GM12875 (cell line): ENCODE data around the gene PRMT7.

Experiments
- H3K4me3 ChIP-seq: one replicate; pipeline ENCODE4 v1.5.1; 2011; ENCODE audit warnings: low read depth, low read length, control low read depth
- TF ChIP-seq, protein P1 (sequence below): IDR thresholded peaks from 2 replicates; pipeline ENCODE4 v1.5.1; 2011; ENCODE audit warnings: low read depth, mild to moderate bottlenecking, control low read depth, inconsistent platforms, low read length, moderate library complexity, borderline replicate concordance; ENCODE audit not compliant: insufficient read depth

PRMT7 gene

DNA sequence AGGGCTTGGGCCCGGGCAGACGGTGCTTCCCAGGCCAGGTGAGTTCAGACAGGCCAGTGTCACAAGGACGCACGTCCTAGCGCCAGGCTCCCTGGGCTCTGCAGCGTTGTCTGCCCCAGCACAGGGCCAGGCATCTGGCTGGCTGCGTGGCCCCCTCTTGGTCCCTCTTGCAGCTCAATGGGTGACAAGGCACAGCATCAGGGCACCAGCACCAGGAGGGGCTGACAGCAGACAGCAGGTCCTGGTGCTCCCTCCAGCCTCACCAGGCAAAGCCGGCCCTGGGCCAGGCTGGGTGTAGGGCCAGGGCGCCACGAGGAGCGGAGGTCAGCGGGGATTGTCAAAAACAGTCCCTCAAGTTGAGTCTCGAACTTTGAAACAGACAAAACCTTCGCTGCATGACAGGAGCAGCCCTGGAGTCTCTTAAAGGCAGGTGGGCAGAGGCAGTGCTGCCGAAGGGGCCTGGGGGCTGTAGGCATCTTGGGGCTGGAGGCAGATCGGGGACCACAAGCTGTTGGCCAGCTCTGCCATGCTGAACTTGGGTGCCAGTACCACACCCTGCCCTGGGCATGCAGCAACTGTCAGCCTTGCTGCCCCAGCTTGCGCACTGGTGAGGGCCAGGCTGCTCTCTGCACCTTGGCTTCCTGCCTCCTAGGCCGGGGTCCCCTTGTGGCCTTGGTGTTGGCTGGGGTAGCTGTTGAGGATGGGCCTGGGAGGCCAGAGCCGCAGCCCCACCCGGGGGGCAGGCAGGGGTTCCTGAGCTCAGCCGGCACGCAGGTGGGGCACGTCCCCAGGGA lies 48.8 kb downstream of the PRMT7 start:
- TF ChIP-seq, protein P1, sequence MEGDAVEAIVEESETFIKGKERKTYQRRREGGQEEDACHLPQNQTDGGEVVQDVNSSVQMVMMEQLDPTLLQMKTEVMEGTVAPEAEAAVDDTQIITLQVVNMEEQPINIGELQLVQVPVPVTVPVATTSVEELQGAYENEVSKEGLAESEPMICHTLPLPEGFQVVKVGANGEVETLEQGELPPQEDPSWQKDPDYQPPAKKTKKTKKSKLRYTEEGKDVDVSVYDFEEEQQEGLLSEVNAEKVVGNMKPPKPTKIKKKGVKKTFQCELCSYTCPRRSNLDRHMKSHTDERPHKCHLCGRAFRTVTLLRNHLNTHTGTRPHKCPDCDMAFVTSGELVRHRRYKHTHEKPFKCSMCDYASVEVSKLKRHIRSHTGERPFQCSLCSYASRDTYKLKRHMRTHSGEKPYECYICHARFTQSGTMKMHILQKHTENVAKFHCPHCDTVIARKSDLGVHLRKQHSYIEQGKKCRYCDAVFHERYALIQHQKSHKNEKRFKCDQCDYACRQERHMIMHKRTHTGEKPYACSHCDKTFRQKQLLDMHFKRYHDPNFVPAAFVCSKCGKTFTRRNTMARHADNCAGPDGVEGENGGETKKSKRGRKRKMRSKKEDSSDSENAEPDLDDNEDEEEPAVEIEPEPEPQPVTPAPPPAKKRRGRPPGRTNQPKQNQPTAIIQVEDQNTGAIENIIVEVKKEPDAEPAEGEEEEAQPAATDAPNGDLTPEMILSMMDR, result no peak
- H3K4me3 ChIP-seq, result no peak overlapping the region

DNA sequence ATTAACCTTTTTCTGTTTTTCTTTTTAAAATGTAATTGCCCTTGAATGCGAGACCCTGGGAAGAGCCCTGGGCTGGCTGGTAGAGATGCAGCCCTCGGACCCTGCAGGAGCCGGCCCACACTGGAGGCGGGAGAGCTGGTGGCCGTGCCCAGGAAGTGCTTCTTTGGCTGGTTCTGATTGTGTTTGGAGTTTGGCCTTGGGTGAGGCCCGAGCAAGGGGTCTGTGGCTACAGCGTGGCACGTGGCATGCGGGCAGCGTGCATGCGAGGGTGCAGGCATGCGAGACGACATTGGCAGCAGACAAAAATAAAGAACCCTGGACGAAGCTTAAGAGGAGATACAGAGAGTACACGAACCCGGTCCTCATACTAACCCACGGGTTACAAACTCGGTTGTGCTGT lies 49.7 kb downstream of the PRMT7 start:
- TF ChIP-seq, protein P1, result no peak

DNA sequence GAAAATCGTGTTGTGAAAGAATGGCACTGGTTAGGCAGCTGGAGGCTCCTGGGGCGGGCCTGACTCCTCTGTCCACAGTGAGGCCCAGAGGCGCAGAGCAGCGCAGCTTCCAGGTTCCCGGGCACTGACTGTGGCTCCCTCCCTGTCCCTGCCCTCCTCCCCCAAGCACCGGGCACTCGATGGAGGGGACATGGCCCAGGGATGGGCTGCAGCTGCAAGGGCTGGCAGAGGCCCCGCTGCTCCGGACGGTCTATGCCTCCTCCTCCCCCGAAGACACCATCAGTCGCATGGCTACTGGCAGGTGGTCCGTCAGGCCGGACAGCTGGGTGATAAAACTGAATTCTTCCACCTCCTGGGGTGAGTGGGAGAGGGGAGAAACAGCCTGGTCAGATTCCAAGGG lies 50.1 kb downstream of the PRMT7 start:
- TF ChIP-seq, protein P1, result no peak
- no peak overlapping the region for H3K4me3 ChIP-seq

More for the DNA sequence above, 49.7 kb downstream of the PRMT7 start:
- no peak overlapping the region for H3K4me3 ChIP-seq

DNA sequence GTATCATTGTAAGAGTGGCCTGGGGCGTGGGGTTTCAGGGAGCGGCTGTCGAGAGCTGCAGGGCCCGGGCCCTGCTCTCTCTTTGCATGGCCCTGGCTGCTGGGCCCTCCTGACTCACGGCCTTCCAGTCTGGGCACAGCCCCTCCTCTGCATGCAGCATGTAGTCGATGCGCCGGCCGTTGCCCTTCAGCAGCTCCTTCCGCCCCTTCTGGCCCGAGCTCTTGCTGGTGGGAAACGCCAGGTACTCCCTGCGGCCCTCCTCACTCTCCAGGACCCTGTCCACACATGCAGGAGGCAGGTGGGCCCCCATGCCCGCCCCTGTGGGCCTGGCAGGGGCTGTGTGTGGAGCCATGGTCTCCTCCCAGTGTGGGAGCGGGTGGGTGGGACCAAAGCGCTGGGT lies 50.7 kb downstream of the PRMT7 start:
- TF ChIP-seq, protein P1, result no peak
- no peak overlapping the region for H3K4me3 ChIP-seq

DNA sequence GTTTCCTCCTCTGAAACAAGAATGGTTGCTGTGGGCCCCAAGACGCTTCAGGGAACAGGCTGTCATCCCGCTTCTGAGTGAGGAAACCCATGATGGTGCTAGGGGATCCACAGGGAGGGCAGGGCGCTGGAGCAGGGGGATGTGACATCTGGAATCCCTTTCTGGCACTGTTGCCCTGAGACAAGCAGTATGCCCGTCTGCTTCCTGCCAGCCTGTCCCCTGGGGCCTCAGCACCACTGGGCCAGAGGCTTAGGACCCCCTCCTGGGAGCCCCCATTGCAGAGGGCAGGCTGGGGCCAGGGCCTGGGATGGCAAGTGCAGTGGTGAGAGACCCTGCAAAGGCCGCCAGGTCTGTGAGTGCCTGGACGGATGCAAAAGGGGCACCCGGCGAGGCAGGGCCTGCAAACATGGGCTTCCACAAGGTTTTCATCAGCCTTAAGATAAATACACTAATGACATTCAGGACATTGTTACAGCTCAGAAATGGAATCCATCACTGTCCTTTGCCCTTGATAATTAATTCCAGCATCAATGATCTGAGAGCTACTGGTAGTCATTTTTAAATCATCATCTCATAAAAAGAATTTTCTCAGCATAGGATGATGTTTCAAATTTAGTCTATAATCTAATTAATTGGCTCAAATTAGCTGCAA lies 51.6 kb downstream of the PRMT7 start:
- H3K4me3 ChIP-seq, result no peak overlapping the region
- TF ChIP-seq, protein P1, result no peak

DNA sequence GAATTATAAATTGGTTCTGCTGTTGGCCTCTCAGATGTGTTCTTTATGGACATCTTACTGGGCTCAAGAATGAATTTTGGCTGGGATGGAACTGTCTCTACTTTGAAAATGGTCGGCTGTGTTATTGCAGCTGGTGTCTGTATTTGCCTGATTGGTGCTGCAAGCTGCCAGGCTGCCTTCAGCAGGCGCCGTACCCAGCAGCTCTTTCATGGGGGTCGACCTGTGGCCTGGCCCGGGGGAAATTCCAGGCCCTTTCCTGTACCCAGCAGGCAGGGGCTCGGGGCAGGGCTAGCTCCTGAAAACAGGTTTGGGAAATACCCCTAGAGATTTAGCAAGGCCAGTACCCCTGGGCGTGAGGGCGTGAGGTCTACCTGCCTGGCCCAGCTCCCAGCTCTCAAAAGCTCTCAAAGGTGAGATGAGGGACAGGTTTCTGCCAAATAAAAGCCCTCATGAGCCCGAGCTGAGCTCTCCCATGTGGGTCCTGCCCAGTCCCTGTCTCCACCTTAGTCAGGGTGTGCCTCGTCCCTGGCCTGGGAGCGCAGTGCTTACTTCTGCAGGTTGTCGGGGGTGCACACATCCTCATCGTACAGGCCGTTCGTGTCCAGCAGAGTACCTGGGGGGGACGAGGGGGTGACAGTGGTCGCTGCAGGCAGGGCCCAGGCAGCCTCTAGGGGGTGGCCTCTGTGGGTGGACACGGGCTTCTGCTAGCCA lies 52.3 kb downstream of the PRMT7 start:
- TF ChIP-seq, protein P1, result no peak
- H3K4me3 ChIP-seq, result no peak overlapping the region
